H9 (cell line): ENCODE data around the gene CDKN3. TPM values are rescaled to one million over a fixed set of nuclear protein-coding genes. Genes with fewer than 3 reads are reported as not detected.
"Not testable (repeated sequence)": the region's sequence is repeated elsewhere in the genome, so short reads cannot be mapped to it uniquely, and the experiment has no call there.

ENCODE experiments used
- DNase-seq: peaks from one replicate; pipeline ENCODE4 v3.0.0-alpha.2; 2017
- H2AFZ ChIP-seq: one replicate; pipeline ENCODE4 v1.6.1; 2013; ENCODE audit warnings: mild to moderate bottlenecking, low read length, control low read depth, moderate library complexity
- H2AK5ac ChIP-seq: 2 replicates; pipeline ENCODE4 v1.6.1; 2013; ENCODE audit warnings: low read length, control low read depth, mixed read lengths; ENCODE audit not compliant: insufficient read length
- H2BK120ac ChIP-seq: one replicate; pipeline ENCODE4 v1.6.1; 2013; ENCODE audit warnings: low read depth, mild to moderate bottlenecking, low read length, control low read depth, inconsistent platforms; ENCODE audit not compliant: poor library complexity, severe bottlenecking
- H2BK12ac ChIP-seq: 2 replicates; pipeline ENCODE4 v1.6.1; 2013; ENCODE audit warnings: low read length, control low read depth, mixed read lengths, low read depth; ENCODE audit not compliant: insufficient read length
- H2BK15ac ChIP-seq: 2 replicates; pipeline ENCODE4 v1.6.1; 2013; ENCODE audit warnings: low read depth, low read length, control low read depth
- H2BK20ac ChIP-seq: one replicate; pipeline ENCODE4 v1.6.1; 2013; ENCODE audit warnings: low read depth, mild to moderate bottlenecking, low read length, control low read depth, inconsistent platforms; ENCODE audit not compliant: poor library complexity, severe bottlenecking
- H2BK5ac ChIP-seq: 2 replicates; pipeline ENCODE4 v1.6.1; 2013; ENCODE audit warnings: low read length, control low read depth, mixed read lengths; ENCODE audit not compliant: insufficient read length
- H3K14ac ChIP-seq: 2 replicates; pipeline ENCODE4 v1.6.1; 2013; ENCODE audit warnings: low read length, control low read depth; ENCODE audit not compliant: insufficient read depth
- H3K18ac ChIP-seq: 2 replicates; pipeline ENCODE4 v1.6.1; 2013; ENCODE audit warnings: low read depth, mild to moderate bottlenecking, mixed read lengths, low read length, control low read depth; ENCODE audit not compliant: insufficient read length
- H3K23ac ChIP-seq: 2 replicates; pipeline ENCODE4 v1.6.1; 2013; ENCODE audit warnings: low read length, control low read depth, mixed read lengths, low read depth; ENCODE audit not compliant: insufficient read length
- H3K23me2 ChIP-seq: 2 replicates; pipeline ENCODE4 v1.6.1; 2013; ENCODE audit warnings: low read depth, mild to moderate bottlenecking, mixed read lengths, low read length, control low read depth; ENCODE audit not compliant: insufficient read length, poor library complexity, severe bottlenecking
- H3K27ac ChIP-seq: 2 replicates; pipeline ENCODE4 v1.5.1; 2013; ENCODE audit warnings: low read length, control low read depth, mixed read lengths, low read depth; ENCODE audit not compliant: insufficient read length
- H3K27me3 ChIP-seq: 2 replicates; pipeline ENCODE4 v1.6.1; 2013; ENCODE audit warnings: low read length, control low read depth, inconsistent platforms; ENCODE audit not compliant: insufficient read depth
- H3K4ac ChIP-seq: 2 replicates; pipeline ENCODE4 v1.6.1; 2013; ENCODE audit warnings: low read depth, mild to moderate bottlenecking, control low read depth, inconsistent platforms, low read length, moderate library complexity
- H3K4me1 ChIP-seq: 2 replicates; pipeline ENCODE4 v1.6.1; 2013; ENCODE audit warnings: low read length, control low read depth, inconsistent platforms; ENCODE audit not compliant: insufficient read depth
- H3K4me2 ChIP-seq: 2 replicates; pipeline ENCODE4 v1.6.1; 2013; ENCODE audit warnings: low read length, control low read depth, mixed read lengths; ENCODE audit not compliant: insufficient read length, insufficient read depth
- H3K56ac ChIP-seq: 2 replicates; pipeline ENCODE4 v1.6.1; 2013; ENCODE audit warnings: low read depth, mild to moderate bottlenecking, mixed read lengths, low read length, control low read depth; ENCODE audit not compliant: insufficient read length
- H3K79me1 ChIP-seq: 2 replicates; pipeline ENCODE4 v1.6.1; 2013; ENCODE audit warnings: low read depth, mild to moderate bottlenecking, moderate library complexity, low read length, control low read depth, inconsistent platforms; ENCODE audit not compliant: insufficient read depth, poor library complexity, severe bottlenecking
- H3K79me2 ChIP-seq: 2 replicates; pipeline ENCODE4 v1.6.1; 2013; ENCODE audit warnings: low read length, control low read depth, inconsistent platforms; ENCODE audit not compliant: insufficient read depth
- H3K9ac ChIP-seq: 2 replicates; pipeline ENCODE4 v1.6.1; 2013; ENCODE audit warnings: low read length, control low read depth, mixed read lengths; ENCODE audit not compliant: insufficient read length; ENCODE audit errors: extremely low read depth
- H3K9me3 ChIP-seq: one replicate; pipeline ENCODE4 v1.6.1; 2013; ENCODE audit warnings: low read depth, low read length, inconsistent platforms; ENCODE audit not compliant: control insufficient read depth
- H3T11ph ChIP-seq: one replicate; pipeline ENCODE4 v1.6.1; 2013; ENCODE audit warnings: mild to moderate bottlenecking, low read length, control low read depth, inconsistent platforms
- H4K20me1 ChIP-seq: one replicate; pipeline ENCODE4 v1.6.1; 2013; ENCODE audit not compliant: control insufficient read depth, insufficient read length, insufficient read depth
- H4K5ac ChIP-seq: 2 replicates; pipeline ENCODE4 v1.6.1; 2013; ENCODE audit warnings: low read depth, mild to moderate bottlenecking, mixed read lengths, low read length, control low read depth; ENCODE audit not compliant: insufficient read length
- H4K8ac ChIP-seq: replicated peaks from 2 replicates; pipeline ENCODE4 v1.6.1; 2013; ENCODE audit warnings: low read length, control low read depth, mixed read lengths, low read depth; ENCODE audit not compliant: insufficient read length
- H4K91ac ChIP-seq: 2 replicates; pipeline ENCODE4 v1.6.1; 2013; ENCODE audit warnings: low read depth, mild to moderate bottlenecking, moderate library complexity, mixed read lengths, low read length, control low read depth; ENCODE audit not compliant: insufficient read length
- H3K27ac Mint-ChIP-seq, 3 experiments: 2 replicates in 2 of 3; 3 replicates in 1 of 3; pipeline ENCODE4 v1.8.0; 2020 to 2021; ENCODE audit warnings: mixed read lengths in 3 of 3, mild to moderate bottlenecking in 1 of 3, moderate library complexity in 1 of 3
- H3K27me3 Mint-ChIP-seq: 2 replicates; pipeline ENCODE4 v1.8.0; 2021; ENCODE audit warnings: low read depth, mild to moderate bottlenecking, moderate library complexity, mixed read lengths
- H3K36me3 Mint-ChIP-seq, 3 experiments: 2 replicates in 2 of 3; 3 replicates in 1 of 3; pipeline ENCODE4 v1.8.0; 2020 to 2021; ENCODE audit warnings: low read depth in 3 of 3, mixed read lengths in 3 of 3; ENCODE audit not compliant: insufficient read depth in 1 of 3
- H3K4me1 Mint-ChIP-seq, 2 experiments: 2 replicates each; pipeline ENCODE4 v1.8.0; 2020; ENCODE audit warnings: mixed read lengths in 2 of 2
- H3K4me3 Mint-ChIP-seq, 2 experiments: 2 replicates in 1 of 2; 3 replicates in 1 of 2; pipeline ENCODE4 v1.8.0; 2020 to 2021; ENCODE audit warnings: mild to moderate bottlenecking in 2 of 2, mixed read lengths in 2 of 2, moderate library complexity in 1 of 2
- H3K9me3 Mint-ChIP-seq, 2 experiments: 2 replicates in 1 of 2; 3 replicates in 1 of 2; pipeline ENCODE4 v1.8.0; 2020; ENCODE audit warnings: mild to moderate bottlenecking in 2 of 2, mixed read lengths in 2 of 2, moderate library complexity in 1 of 2
- CTCF ChIP-seq: fragments of 200-600 bp; sonication (generic); conservative IDR thresholded peaks from 3 replicates; pipeline ENCODE4 v1.8.0; 2021; ENCODE audit warnings: antibody characterized with exemption, mild to moderate bottlenecking
- WGBS: extraction: QIAGEN DNeasy Blood & Tissue Kit; methylation state at CpG from one replicate; pipeline ENCODE4 v1.1.7; 2013; ENCODE audit warnings: missing lambda C conversion rate, low lambda C conversion rate, mixed read lengths; ENCODE audit not compliant: insufficient read length; ENCODE audit errors: extremely low coverage; 5-methylcytosine and 5-hydroxymethylcytosine counted together
- total RNA-seq: library from RNA; stranded (reverse); gene quantifications from 2 replicates; pipeline ENCODE4 v1.2.1, GENCODE V29; 2021

The CDKN3 gene
- total RNA-seq, 1 experiment from 2014 or later = 45.9 TPM

- Histone ChIP-seq H4K8ac (no peak overlapping the region), H3T11ph (no peak overlapping the region), H3K56ac (no peak overlapping the region), H3K4me2 (no peak overlapping the region), H3K27ac (no peak overlapping the region), H3K9ac (no peak overlapping the region), H2BK20ac (no peak overlapping the region), H2BK15ac (no peak overlapping the region), H3K79me1 (no peaks in the 10 kb centered on the region), H3K79me2 (no peaks in the 10 kb centered on the region), H2AK5ac (no peak overlapping the region), H4K91ac (no peak overlapping the region), H2BK12ac (no peak overlapping the region), H2BK120ac (no peak overlapping the region), H3K4ac (no peak overlapping the region), H4K5ac (no peak overlapping the region), H2BK5ac (no peak overlapping the region), H4K20me1 (no peaks in the 10 kb centered on the region), H3K4me1 (no peaks in the 10 kb centered on the region), H3K9me3 (no peaks in the 10 kb centered on the region), H3K23me2 (peaks cover 5% of the 10 kb centered on the region), H2AFZ (no peak overlapping the region), H3K18ac (no peak overlapping the region), H3K27me3 (no peaks in the 10 kb centered on the region), H3K23ac (no peak overlapping the region), H3K14ac (no peak overlapping the region)
- Mint-ChIP-seq H3K4me3 (no peak overlapping the region), H3K9me3 (no peaks in the 10 kb centered on the region; a peak in 2 of 5 replicates), H3K27me3 (peaks cover 2% of the 10 kb centered on the region), H3K36me3 (no peaks in the 10 kb centered on the region; a peak in 2 of 7 replicates), H3K4me1 (peaks cover 7 to 8% of the 10 kb centered on the region in 2 experiments; a peak in 2 of 4 replicates), H3K27ac (no peak overlapping the region)
- TF ChIP-seq CTCF = no peak
- WGBS = no CpG with 5 or more reads among the region's 14 CpGs
- no peak for DNase-seq
Measured at GRCh38 chr14:54392131-54392859, 4.5 kb upstream of the CDKN3 start.

GRCh38 chr14:54392986-54393884, 3.6 kb upstream of the CDKN3 start:
- not testable (repeated sequence) for H4K8ac ChIP-seq, H2BK120ac ChIP-seq, H3K4ac ChIP-seq, H2BK20ac ChIP-seq, H3K9me3 ChIP-seq, H3T11ph ChIP-seq, H2BK12ac ChIP-seq, H3K14ac ChIP-seq, H2BK15ac ChIP-seq, H3K79me2 ChIP-seq, H3K23ac ChIP-seq, H3K9ac ChIP-seq, H3K79me1 ChIP-seq, H3K27me3 ChIP-seq, H2AFZ ChIP-seq, H4K5ac ChIP-seq, H4K20me1 ChIP-seq, H3K56ac ChIP-seq, H3K23me2 ChIP-seq, H3K4me2 ChIP-seq, H3K27ac Mint-ChIP-seq, H4K91ac ChIP-seq, H3K4me3 Mint-ChIP-seq, H3K27me3 Mint-ChIP-seq, H3K9me3 Mint-ChIP-seq, H3K4me1 ChIP-seq, H3K27ac ChIP-seq, H2AK5ac ChIP-seq, H3K36me3 Mint-ChIP-seq, H3K18ac ChIP-seq, H2BK5ac ChIP-seq
- WGBS = no CpG with 5 or more reads among the region's 68 CpGs
- DNase-seq = peak; percentile 43
- H3K4me1 Mint-ChIP-seq = peaks cover 11 to 15% of the 10 kb centered on the region in 2 experiments
